CD4-positive, CD25-positive, alpha-beta regulatory T cell (primary cell): ENCODE data around the gene EPRS1. TPM values are rescaled to one million over a fixed set of nuclear protein-coding genes. Genes with fewer than 3 reads are reported as not detected.

ENCODE experiments used
- ATAC-seq, 2 donors: fragments of 150-1000 bp; cut with Tn5 transposase; one replicate each; pipeline ENCODE4 v1.10.0; 2021; ENCODE audit warnings: low read depth in 2 of 2, moderate number of reproducible peaks in 2 of 2, moderate library complexity in 1 of 2
- DNase-seq, 3 donors: peaks; one replicate each; pipeline versions ENCODE4 v3.0.0 to v3.0.0-alpha.2; 2012 to 2022; ENCODE audit warnings: mixed read lengths in 1 of 3
- H3K27ac ChIP-seq: one replicate; pipeline ENCODE4 v1.7.0; 2013; ENCODE audit warnings: mild to moderate bottlenecking, low read length; ENCODE audit not compliant: insufficient read depth, poor library complexity, severe bottlenecking
- H3K27me3 ChIP-seq: one replicate; pipeline ENCODE4 v1.7.0; 2013; ENCODE audit warnings: low read length; ENCODE audit not compliant: control insufficient read depth, insufficient read depth
- H3K36me3 ChIP-seq: one replicate; pipeline ENCODE4 v1.7.0; 2013; ENCODE audit warnings: mild to moderate bottlenecking, low read length, moderate library complexity; ENCODE audit not compliant: control insufficient read depth, insufficient read depth
- H3K4me1 ChIP-seq: 2 replicates; pipeline ENCODE4 v1.7.0; 2013; ENCODE audit warnings: mild to moderate bottlenecking, low read length; ENCODE audit not compliant: insufficient read depth, control insufficient read depth, poor library complexity, severe bottlenecking
- H3K4me3 ChIP-seq: one replicate; pipeline ENCODE4 v1.7.0; 2013; ENCODE audit warnings: low read depth, mild to moderate bottlenecking, low read length, moderate library complexity
- H3K9me3 ChIP-seq, 2 experiments: 1 replicate in 1 of 2; 2 replicates in 1 of 2; pipeline ENCODE4 v1.7.0; 2013; ENCODE audit warnings: low read length in 2 of 2, mild to moderate bottlenecking in 1 of 2, moderate library complexity in 1 of 2; ENCODE audit not compliant: control insufficient read depth in 2 of 2
- H3K27ac Mint-ChIP-seq, 3 donors: one replicate each; pipeline ENCODE4 v1.8.0; 2020 to 2022; ENCODE audit warnings: mild to moderate bottlenecking in 3 of 3, mixed read lengths in 3 of 3, moderate library complexity in 2 of 3
- H3K27me3 Mint-ChIP-seq: one replicate; pipeline ENCODE4 v1.8.0; 2022; ENCODE audit warnings: mild to moderate bottlenecking, mixed read lengths
- H3K36me3 Mint-ChIP-seq: one replicate; pipeline ENCODE4 v1.8.0; 2020; ENCODE audit warnings: mixed read lengths
- H3K4me1 Mint-ChIP-seq, 4 donors: one replicate each; pipeline ENCODE4 v1.8.0; 2020 to 2022; ENCODE audit warnings: mixed read lengths in 4 of 4, mild to moderate bottlenecking in 1 of 4
- H3K4me3 Mint-ChIP-seq, 4 donors: one replicate each; pipeline ENCODE4 v1.8.0; 2020 to 2022; ENCODE audit warnings: mild to moderate bottlenecking in 4 of 4, mixed read lengths in 4 of 4, moderate library complexity in 3 of 4
- H3K9me3 Mint-ChIP-seq, 7 donors: one replicate each; pipeline ENCODE4 v1.8.0; 2020 to 2022; ENCODE audit warnings: mixed read lengths in 7 of 7, mild to moderate bottlenecking in 3 of 7, moderate library complexity in 2 of 7
- polyA plus RNA-seq, 4 donors: library from polyadenylated mRNA; unstranded; fragments of 300-500 nt; fragmentation: Illumina TruSeq; gene quantifications; one replicate each; pipeline ENCODE4 v1.2.3, GENCODE V29; 2021
- total RNA-seq: library from RNA; stranded (reverse); gene quantifications from one replicate; pipeline ENCODE4 v1.2.3, GENCODE V29; 2022

EPRS1 gene
- total and polyA plus RNA-seq, 5 donors from 2014 or later: 39.9 to 51.1 (median 44.8) TPM

- H3K27ac Mint-ChIP-seq: no peak overlapping the region
Observed at GRCh38 chr1:220003610-220004299, 42.5 kb downstream of the EPRS1 start.

GRCh38 chr1:220003015-220003414, 43.3 kb downstream of the EPRS1 start:
- Histone ChIP-seq H3K27ac (no peak overlapping the region), H3K9me3 (no peaks in the 10 kb centered on the region), H3K27me3 (no peaks in the 10 kb centered on the region), H3K4me1 (no peaks in the 10 kb centered on the region), H3K4me3 (no peak overlapping the region), H3K36me3 (peaks cover 77% of the 10 kb centered on the region)
- Mint-ChIP-seq H3K4me3 (no peak overlapping the region), H3K9me3 (no peaks in the 10 kb centered on the region), H3K27ac (no peak overlapping the region), H3K27me3 (no peaks in the 10 kb centered on the region), H3K4me1 (peaks cover 0 to 2% (median 0%) of the 10 kb centered on the region in 4 donors), H3K36me3 (peaks cover 32% of the 10 kb centered on the region)
- no peak for DNase-seq
- no peak for ATAC-seq

More at GRCh38 chr1:220003610-220004299, 42.5 kb downstream of the EPRS1 start:
- H3K27me3 ChIP-seq: no peaks in the 10 kb centered on the region
- H3K27ac ChIP-seq: no peak overlapping the region
- H3K4me3 ChIP-seq: no peak overlapping the region
- peaks cover 32% of the 10 kb centered on the region for H3K36me3 Mint-ChIP-seq
- ATAC-seq (no peak), DNase-seq (peak in 1 of 3 donors; percentile 36)
- H3K9me3 ChIP-seq: no peaks in the 10 kb centered on the region
- peaks cover 85% of the 10 kb centered on the region for H3K36me3 ChIP-seq
- peaks cover 0 to 2% (median 0%) of the 10 kb centered on the region in 4 donors for H3K4me1 Mint-ChIP-seq
- H3K4me1 ChIP-seq: no peaks in the 10 kb centered on the region
- H3K27me3 Mint-ChIP-seq: no peaks in the 10 kb centered on the region
- H3K4me3 Mint-ChIP-seq: no peak overlapping the region
- no peaks in the 10 kb centered on the region for H3K9me3 Mint-ChIP-seq

- Mint-ChIP-seq H3K27me3 (no peaks in the 10 kb centered on the region), H3K9me3 (no peaks in the 10 kb centered on the region), H3K27ac (no peak overlapping the region), H3K36me3 (peaks cover 38% of the 10 kb centered on the region), H3K4me1 (peaks cover 0 to 5% (median 1%) of the 10 kb centered on the region in 4 donors), H3K4me3 (no peak overlapping the region)
- H3K36me3 ChIP-seq: peaks cover 74% of the 10 kb centered on the region
- H3K9me3 ChIP-seq: no peaks in the 10 kb centered on the region
- no peak overlapping the region for H3K4me3 ChIP-seq
- H3K27ac ChIP-seq: no peak overlapping the region
- no peak for DNase-seq
- no peaks in the 10 kb centered on the region for H3K27me3 ChIP-seq
- H3K4me1 ChIP-seq: no peaks in the 10 kb centered on the region
- no peak for ATAC-seq
Observed at GRCh38 chr1:220001095-220001501, 45.2 kb downstream of the EPRS1 start.

GRCh38 chr1:219999821-220000220, 46.5 kb downstream of the EPRS1 start:
- H3K27ac Mint-ChIP-seq: no peak overlapping the region
- ATAC-seq: no peak

More at GRCh38 chr1:219999821-220000220, 46.5 kb downstream of the EPRS1 start:
- Mint-ChIP-seq H3K4me3 (no peak overlapping the region), H3K4me1 (peaks cover 0 to 9% (median 1%) of the 10 kb centered on the region in 4 donors), H3K27me3 (no peaks in the 10 kb centered on the region), H3K9me3 (no peaks in the 10 kb centered on the region), H3K36me3 (peaks cover 50% of the 10 kb centered on the region)
- H3K9me3 ChIP-seq: no peaks in the 10 kb centered on the region
- no peak overlapping the region for H3K27ac ChIP-seq
- peak in 1 of 3 donors; percentile 29 for DNase-seq
- H3K36me3 ChIP-seq: peaks cover 74% of the 10 kb centered on the region
- no peaks in the 10 kb centered on the region for H3K4me1 ChIP-seq
- H3K4me3 ChIP-seq: no peak overlapping the region
- no peaks in the 10 kb centered on the region for H3K27me3 ChIP-seq

Other genes with a start within 250 kb of the EPRS1 start
- gene SLC30A10, start 117.9 kb downstream of the EPRS1 start, total RNA-seq: not detected
- gene SLC30A10, start 117.9 kb downstream of the EPRS1 start, polyA plus RNA-seq: not detected
- 7.7 TPM for gene BPNT1, start 43.3 kb upstream of the EPRS1 start, total RNA-seq
- 10 to 100 TPM; 15.0 to 24.0 (median 16.0) TPM for gene BPNT1, start 43.3 kb upstream of the EPRS1 start, polyA plus RNA-seq
- gene IARS2, start 47.6 kb upstream of the EPRS1 start, total RNA-seq: 26.7 TPM
- 10 to 100 TPM; 49.7 to 61.3 (median 55.2) TPM for gene IARS2, start 47.6 kb upstream of the EPRS1 start, polyA plus RNA-seq
- gene RAB3GAP2, start 225.9 kb upstream of the EPRS1 start, total RNA-seq: 48.0 TPM
- gene RAB3GAP2, start 225.9 kb upstream of the EPRS1 start, polyA plus RNA-seq: 10 to 100 TPM; 13.7 to 23.2 (median 19.8) TPM